Ascending aorta (tissue), 2 donors: ENCODE data around the gene TMIE. TPM values are rescaled to one million over a fixed set of nuclear protein-coding genes. Genes with fewer than 3 reads are reported as not detected.
A peak's percentile ranks its signal among the peaks of the same experiment; 100 is the strongest.

Experiments
- DNase-seq, 2 donors: peaks; one replicate each; pipeline ENCODE4 v3.0.0-alpha.2; 2019; ENCODE audit warnings: low spot score in 2 of 2
- H3K27ac ChIP-seq, 2 donors: fragments of 200-600 bp; sonication (generic); one replicate each; pipeline ENCODE4 v1.5.1; 2016 to 2017; ENCODE audit warnings: mild to moderate bottlenecking in 1 of 2
- H3K27me3 ChIP-seq: fragments of 200-600 bp; sonication (generic); one replicate; pipeline ENCODE4 v1.5.1; 2017
- H3K36me3 ChIP-seq, 2 donors: fragments of 200-600 bp; sonication (generic); one replicate each; pipeline ENCODE4 v1.5.1; 2016
- H3K4me1 ChIP-seq, 2 donors: fragments of 200-600 bp; sonication (generic); one replicate each; pipeline ENCODE4 v1.5.1; 2016 to 2017; ENCODE audit warnings: mild to moderate bottlenecking in 1 of 2
- H3K4me3 ChIP-seq, 2 donors: fragments of 200-600 bp; sonication (generic); one replicate each; pipeline ENCODE4 v1.5.1; 2016 to 2017; ENCODE audit warnings: mild to moderate bottlenecking in 1 of 2
- H3K9me3 ChIP-seq, 2 donors: fragments of 200-600 bp; sonication (generic); one replicate each; pipeline ENCODE4 v1.5.1; 2016
- intact Hi-C: fragments of 100-400 bp; cut with DNase I; formaldehyde crosslinking; loops from one replicate; pipeline ENCODE4 v1.15.1; 2023
- total RNA-seq: library from RNA; depleted of rRNA; stranded (reverse); fragments of >200 nt; gene quantifications from one replicate; pipeline ENCODE4 v1.1.0, GENCODE V29; 2016
- TF ChIP-seq, protein P1 (sequence below), 3 experiments: fragments of 200-600 bp in 2 of 3; fragments of 450-650 bp in 1 of 3; sonication (generic) in 2 of 3; IDR thresholded peaks; one replicate each; pipeline ENCODE4 v1.5.1; 2016 to 2019; ENCODE audit warnings: antibody characterized with exemption in 3 of 3, mild to moderate bottlenecking in 1 of 3, moderate library complexity in 1 of 3

Gene TMIE, protein sequence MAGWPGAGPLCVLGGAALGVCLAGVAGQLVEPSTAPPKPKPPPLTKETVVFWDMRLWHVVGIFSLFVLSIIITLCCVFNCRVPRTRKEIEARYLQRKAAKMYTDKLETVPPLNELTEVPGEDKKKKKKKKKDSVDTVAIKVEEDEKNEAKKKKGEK
- 8.5 TPM for total RNA-seq

DNA sequence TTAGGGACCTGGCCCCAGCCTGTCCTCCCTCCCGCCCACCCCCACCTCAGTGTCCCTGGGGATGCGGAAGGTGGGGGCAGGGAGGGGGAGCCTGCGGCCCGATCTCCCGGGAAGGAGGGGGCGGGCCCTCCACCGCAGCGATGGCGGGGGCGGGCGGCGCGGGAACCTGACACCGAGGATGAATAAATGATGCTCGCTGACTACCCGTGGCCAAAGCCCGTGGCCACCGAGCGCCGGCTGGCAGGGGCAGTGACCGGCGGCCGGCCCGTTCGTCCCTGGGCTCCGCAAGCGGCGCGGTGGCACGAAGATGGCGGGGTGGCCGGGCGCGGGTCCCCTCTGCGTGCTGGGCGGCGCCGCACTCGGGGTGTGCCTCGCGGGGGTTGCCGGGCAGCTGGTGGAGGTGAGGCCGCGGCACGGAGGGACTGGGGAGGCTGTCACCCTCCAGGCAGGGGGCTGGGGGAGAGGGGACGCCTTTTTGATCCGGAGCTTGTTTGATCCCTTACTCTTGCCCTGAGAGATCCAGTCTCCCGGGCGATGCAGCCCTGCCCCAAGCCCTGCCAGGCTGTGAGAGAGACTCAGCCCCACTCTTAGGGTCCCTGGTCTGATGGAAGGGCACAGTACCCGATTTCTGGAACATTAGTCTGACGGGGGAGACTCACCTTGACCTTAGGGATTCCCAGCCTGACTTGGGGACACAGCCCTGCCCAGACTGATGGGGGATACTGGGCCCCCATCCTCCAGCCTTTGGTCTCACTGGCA lies at the start of gene TMIE:
TMIE (plus strand) TSS at position 212 of the 759 bp plus-strand sequence; CDS start at position 308, 96 bp downstream.
- no peaks in the 10 kb centered on the region for H3K36me3 ChIP-seq
- H3K27ac ChIP-seq = peak within 1 kb of the TSS in 1 of 2 donors; percentile 29
- TF ChIP-seq, protein P1, sequence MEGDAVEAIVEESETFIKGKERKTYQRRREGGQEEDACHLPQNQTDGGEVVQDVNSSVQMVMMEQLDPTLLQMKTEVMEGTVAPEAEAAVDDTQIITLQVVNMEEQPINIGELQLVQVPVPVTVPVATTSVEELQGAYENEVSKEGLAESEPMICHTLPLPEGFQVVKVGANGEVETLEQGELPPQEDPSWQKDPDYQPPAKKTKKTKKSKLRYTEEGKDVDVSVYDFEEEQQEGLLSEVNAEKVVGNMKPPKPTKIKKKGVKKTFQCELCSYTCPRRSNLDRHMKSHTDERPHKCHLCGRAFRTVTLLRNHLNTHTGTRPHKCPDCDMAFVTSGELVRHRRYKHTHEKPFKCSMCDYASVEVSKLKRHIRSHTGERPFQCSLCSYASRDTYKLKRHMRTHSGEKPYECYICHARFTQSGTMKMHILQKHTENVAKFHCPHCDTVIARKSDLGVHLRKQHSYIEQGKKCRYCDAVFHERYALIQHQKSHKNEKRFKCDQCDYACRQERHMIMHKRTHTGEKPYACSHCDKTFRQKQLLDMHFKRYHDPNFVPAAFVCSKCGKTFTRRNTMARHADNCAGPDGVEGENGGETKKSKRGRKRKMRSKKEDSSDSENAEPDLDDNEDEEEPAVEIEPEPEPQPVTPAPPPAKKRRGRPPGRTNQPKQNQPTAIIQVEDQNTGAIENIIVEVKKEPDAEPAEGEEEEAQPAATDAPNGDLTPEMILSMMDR (IDR thresholded peaks at IDR 0.05) = no peak
- no peaks in the 10 kb centered on the region for H3K27me3 ChIP-seq
- intact Hi-C loops = loop anchor here (5.0 kb wide), 2 partner anchors 146 to 621 kb away; no protein-coding TSS in a partner anchor
- peak within 1 kb of the TSS; percentile 46 to 72 for H3K4me3 ChIP-seq
- H3K9me3 ChIP-seq = no peaks in the 10 kb centered on the region
- H3K4me1 ChIP-seq = peaks cover 14 to 25% of the 10 kb centered on the region in 2 donors
- DNase-seq = no peak

DNA sequence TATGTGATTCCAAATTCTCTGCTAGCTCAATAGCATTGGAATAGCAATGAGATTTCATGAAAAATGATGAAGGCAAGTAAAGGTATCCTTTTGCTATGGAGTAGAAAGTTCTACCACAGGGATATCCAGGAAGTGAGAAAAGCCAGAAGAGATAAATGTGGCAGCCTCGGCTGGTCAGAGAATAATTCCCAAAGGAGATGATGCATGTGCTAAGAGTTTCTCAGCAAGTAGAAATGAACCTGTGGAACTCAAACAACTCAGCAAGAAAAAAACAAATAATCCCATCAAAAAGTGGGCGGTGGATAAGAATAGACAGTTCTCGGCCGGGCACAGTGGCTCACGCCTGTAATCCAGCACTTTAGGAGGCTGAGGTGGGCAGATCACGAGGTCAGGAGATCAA lies 45.9 kb upstream of the TMIE start:
- intact Hi-C loops = no loop called here
- Histone ChIP-seq H3K27me3 (no peaks in the 10 kb centered on the region), H3K4me3 (no peak overlapping the region), H3K27ac (no peak overlapping the region), H3K36me3 (no peaks in the 10 kb centered on the region), H3K4me1 (no peaks in the 10 kb centered on the region), H3K9me3 (no peaks in the 10 kb centered on the region)
- DNase-seq = no peak
- TF ChIP-seq, protein P1 (IDR thresholded peaks at IDR 0.05) = no peak

DNA sequence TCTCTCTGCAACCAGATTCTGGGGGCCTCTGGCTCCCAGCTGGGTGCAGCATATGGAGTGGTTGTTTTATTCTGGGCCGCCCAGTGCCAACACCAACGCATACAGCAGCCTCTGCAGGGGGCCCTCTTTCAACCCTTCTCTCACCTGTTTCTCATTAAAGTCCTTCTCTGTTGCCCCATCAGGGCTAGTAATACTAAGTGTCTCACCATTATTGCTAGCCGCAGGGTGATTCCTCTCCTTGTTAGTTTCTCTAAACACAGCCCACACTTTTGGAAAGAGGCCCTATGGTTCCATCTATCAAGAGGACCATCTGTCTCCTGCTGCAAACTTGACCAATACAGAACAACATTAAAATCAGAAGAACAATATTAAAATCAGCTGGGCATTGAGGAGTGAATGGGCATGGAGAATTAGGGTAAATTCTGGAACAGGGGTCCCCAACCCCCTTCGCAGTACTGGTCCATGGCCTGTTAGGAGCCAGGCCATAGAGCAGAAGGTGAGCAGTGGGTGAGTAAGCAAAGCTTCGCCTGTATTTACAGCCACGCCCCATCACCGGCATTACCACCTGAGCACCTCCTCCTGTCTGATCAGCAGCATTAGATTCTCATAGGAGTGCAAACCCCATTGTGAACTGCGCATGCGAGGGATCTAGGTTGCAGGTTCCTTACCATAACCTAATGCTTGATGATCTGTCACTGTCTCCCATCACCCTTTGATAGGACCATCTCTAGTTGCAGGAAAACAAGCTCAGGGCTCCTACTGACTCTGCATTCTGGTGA lies 44.2 kb upstream of the TMIE start:
- intact Hi-C loops = no loop called here
- TF ChIP-seq, protein P1 (IDR thresholded peaks at IDR 0.05) = no peak
- Histone ChIP-seq H3K27ac (no peak overlapping the region), H3K9me3 (no peaks in the 10 kb centered on the region), H3K4me1 (no peaks in the 10 kb centered on the region), H3K4me3 (no peak overlapping the region), H3K27me3 (no peaks in the 10 kb centered on the region), H3K36me3 (no peaks in the 10 kb centered on the region)
- no peak for DNase-seq

DNA sequence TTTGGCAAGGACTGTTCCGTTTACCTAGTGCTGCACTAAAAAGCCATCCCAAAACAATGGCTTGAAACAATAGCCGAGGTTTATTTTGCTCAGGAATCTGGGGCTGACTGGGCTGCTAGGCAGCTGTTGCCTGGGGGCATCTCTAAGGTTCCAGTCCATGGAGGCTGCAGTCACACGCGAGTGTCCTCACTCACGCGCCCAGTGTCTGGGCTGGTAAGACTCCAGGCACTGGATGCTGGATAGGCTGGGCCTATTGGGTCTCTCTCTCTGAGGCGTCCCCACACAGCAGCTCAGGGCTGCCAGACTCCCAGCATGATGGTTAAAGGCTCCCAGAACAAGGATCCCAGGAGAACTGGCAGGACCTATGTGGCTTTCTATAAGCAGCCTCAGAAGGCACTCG lies 41.9 kb upstream of the TMIE start:
- TF ChIP-seq, protein P1 (IDR thresholded peaks at IDR 0.05) = no peak
- H3K4me3 ChIP-seq = no peak overlapping the region
- H3K9me3 ChIP-seq = no peaks in the 10 kb centered on the region
- no peaks in the 10 kb centered on the region for H3K4me1 ChIP-seq
- no peaks in the 10 kb centered on the region for H3K36me3 ChIP-seq
- H3K27ac ChIP-seq = no peak overlapping the region
- no peaks in the 10 kb centered on the region for H3K27me3 ChIP-seq
- peak in 1 of 2 donors; percentile 57 for DNase-seq
- intact Hi-C loops = no loop called here

DNA sequence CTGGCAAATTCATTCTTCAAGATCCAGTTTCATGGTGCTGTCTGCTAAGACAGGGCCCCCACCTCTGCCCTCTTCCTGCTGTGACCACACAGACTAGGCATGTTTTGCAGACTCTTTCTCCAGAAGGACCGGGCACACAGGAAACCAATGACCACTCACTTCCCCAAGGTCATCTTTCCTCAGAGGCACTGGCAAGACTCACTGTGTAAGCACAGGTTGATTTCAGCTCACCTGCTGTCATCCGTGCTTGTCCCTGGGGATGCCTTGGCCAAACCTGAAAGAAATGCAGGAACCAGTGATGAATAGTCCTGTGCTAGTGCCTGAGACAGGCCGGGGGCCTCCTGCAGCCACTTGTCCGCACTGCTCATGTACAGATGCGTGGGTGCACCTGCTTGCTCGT lies 41.2 kb upstream of the TMIE start:
- Histone ChIP-seq H3K4me1 (no peaks in the 10 kb centered on the region), H3K36me3 (no peaks in the 10 kb centered on the region), H3K27me3 (no peaks in the 10 kb centered on the region), H3K4me3 (no peak overlapping the region), H3K9me3 (no peaks in the 10 kb centered on the region), H3K27ac (no peak overlapping the region)
- intact Hi-C loops = no loop called here
- TF ChIP-seq, protein P1 (IDR thresholded peaks at IDR 0.05) = no peak
- peak in 1 of 2 donors; percentile 41 for DNase-seq
